Activated naive CD4-positive, alpha-beta T cell treated with anti-CD3 and anti-CD28 coated beads for 36 hours (primary cell): Measurements from ENCODE around the gene ABHD16A. TPM values are rescaled to one million over a fixed set of nuclear protein-coding genes. Genes with fewer than 3 reads are reported as not detected.
A peak's percentile ranks its signal among the peaks of the same experiment; 100 is the strongest.
"Not testable (repeated sequence)": the region's sequence is repeated elsewhere in the genome, so short reads cannot be mapped to it uniquely, and the experiment has no call there.

Source experiments
- CTCF ChIA-PET: fragments of 350-600 bp; sonication (Branson Sonifier 250); formaldehyde crosslinking; loops from one replicate; lab custom pipeline; 2021; ENCODE audit warnings: antibody characterized with exemption; lab: Charles Lee
- DNase-seq: peaks from one replicate; pipeline ENCODE4 v3.0.0-alpha.2; 2020
- H3K27ac Mint-ChIP-seq: one replicate; pipeline ENCODE4 v1.8.0; 2021; ENCODE audit warnings: mild to moderate bottlenecking, mixed read lengths
- H3K27me3 Mint-ChIP-seq: one replicate; pipeline ENCODE4 v1.8.0; 2021; ENCODE audit warnings: low read depth, mixed read lengths
- H3K36me3 Mint-ChIP-seq: one replicate; pipeline ENCODE4 v1.8.0; 2021; ENCODE audit warnings: low read depth, mixed read lengths
- H3K4me1 Mint-ChIP-seq: one replicate; pipeline ENCODE4 v1.8.0; 2021; ENCODE audit warnings: low read depth, mixed read lengths
- H3K4me3 Mint-ChIP-seq: one replicate; pipeline ENCODE4 v1.8.0; 2021; ENCODE audit warnings: mild to moderate bottlenecking, moderate library complexity, mixed read lengths
- H3K9me3 Mint-ChIP-seq: one replicate; pipeline ENCODE4 v1.8.0; 2021; ENCODE audit warnings: mixed read lengths
- intact Hi-C: fragments of 100-400 bp; cut with micrococcal nuclease; formaldehyde crosslinking; loops from one replicate; pipeline ENCODE4 v1.15.1; 2023
- total RNA-seq, 2 experiments: library from RNA; stranded (reverse); gene quantifications; one replicate each; pipeline ENCODE4 v1.2.3, GENCODE V29; 2021

The ABHD16A gene
- total RNA-seq, 2 experiments from 2014 or later, result 19.9 to 22.5 TPM

DNA sequence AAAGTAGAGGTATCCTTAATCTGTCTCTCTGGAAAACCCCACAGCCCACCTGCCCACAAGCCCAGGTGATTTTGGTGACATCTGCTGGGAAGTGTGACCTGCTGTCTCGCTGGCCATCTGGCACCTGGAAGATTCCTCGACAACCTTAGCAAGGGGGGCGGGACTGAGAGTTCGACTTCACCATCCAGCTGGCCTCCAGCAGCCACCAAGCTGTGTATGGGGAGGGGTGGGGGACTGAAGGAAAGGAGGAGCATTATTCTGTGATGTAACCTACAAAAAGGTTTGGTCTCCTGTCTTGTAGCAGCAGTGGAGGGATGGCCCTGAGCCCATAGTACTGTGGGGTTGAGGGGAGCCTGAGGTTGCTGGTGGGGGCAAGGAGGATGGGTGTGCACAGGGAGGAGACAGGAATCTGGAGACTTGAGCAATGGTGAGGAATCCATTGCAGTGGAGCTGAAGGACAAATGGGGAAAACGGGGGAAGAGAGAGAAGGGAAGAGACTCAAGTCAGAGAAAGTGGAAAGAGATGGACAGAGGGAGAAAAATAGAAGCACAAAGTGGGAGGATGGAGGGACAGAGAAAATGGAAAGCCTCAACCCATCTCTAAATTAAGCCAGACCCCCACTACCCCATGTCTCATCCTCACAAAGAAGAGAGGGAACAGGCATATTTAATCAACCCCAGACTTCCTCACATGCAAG, 7.5 kb upstream of the ABHD16A start:
- Mint-ChIP-seq H3K27me3 (no peaks in the 10 kb centered on the region), H3K4me3 (no peak overlapping the region), H3K9me3 (no peaks in the 10 kb centered on the region), H3K36me3 (no peaks in the 10 kb centered on the region), H3K4me1 (peaks cover 8% of the 10 kb centered on the region), H3K27ac (no peak overlapping the region)
- intact Hi-C loops, result no loop called here
- no peak for DNase-seq
- CTCF ChIA-PET, result interaction anchor here (0.6 to 1.1 kb wide), 4 partner anchors 19 to 1653 kb away, joined by 3 to 4 read pairs (median 3); no protein-coding TSS in a partner anchor

GRCh38 chr6:31709157-31709556, 6.0 kb upstream of the ABHD16A start:
- H3K9me3 Mint-ChIP-seq, DNase-seq, H3K4me1 Mint-ChIP-seq, H3K27ac Mint-ChIP-seq, H3K36me3 Mint-ChIP-seq, intact Hi-C loops, H3K4me3 Mint-ChIP-seq, H3K27me3 Mint-ChIP-seq: not testable (repeated sequence)
- CTCF ChIA-PET, result interaction anchor here (0.6 kb wide), 1 partner anchor 243 kb away, joined by 3 read pairs; no protein-coding TSS in a partner anchor

DNA sequence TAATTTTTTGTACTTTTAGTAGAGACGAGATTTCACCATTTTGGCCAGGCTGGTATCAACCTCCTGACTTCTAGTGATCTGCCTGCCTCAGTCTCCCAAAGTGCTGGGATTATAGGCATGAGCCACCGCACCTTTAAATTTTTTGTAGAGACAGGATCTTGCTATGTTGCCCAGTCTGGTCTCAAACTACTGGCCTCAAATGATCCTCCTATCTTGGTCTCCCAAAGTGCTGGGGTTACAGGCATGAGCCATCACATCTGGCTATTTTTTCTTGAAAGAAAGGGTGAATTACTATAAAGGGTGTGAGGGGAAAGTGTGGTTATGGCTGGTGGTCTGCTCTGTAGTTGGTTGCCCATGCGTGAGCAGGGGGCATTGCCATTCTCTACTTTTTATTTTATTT, 5.1 kb upstream of the ABHD16A start:
- H3K27ac Mint-ChIP-seq, result no peak overlapping the region
- no peak for DNase-seq
- no peak overlapping the region for H3K4me3 Mint-ChIP-seq
- H3K9me3 Mint-ChIP-seq, result no peaks in the 10 kb centered on the region
- CTCF ChIA-PET, result no interaction called here
- H3K27me3 Mint-ChIP-seq, result no peaks in the 10 kb centered on the region
- peaks cover 8% of the 10 kb centered on the region for H3K4me1 Mint-ChIP-seq
- intact Hi-C loops, result no loop called here
- no peaks in the 10 kb centered on the region for H3K36me3 Mint-ChIP-seq

DNA sequence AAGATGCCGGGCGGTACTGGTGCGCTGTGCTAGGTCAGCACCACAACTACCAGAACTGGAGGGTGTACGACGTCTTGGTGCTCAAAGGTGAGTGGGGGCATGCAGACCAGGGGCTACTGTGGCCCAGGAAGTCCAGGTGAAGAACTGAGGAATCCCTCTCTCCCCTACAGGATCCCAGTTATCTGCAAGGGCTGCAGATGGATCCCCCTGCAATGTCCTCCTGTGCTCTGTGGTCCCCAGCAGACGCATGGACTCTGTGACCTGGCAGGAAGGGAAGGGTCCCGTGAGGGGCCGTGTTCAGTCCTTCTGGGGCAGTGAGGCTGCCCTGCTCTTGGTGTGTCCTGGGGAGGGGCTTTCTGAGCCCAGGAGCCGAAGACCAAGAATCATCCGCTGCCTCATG, 4.6 kb upstream of the ABHD16A start:
- CTCF ChIA-PET, result no interaction called here

DNA sequence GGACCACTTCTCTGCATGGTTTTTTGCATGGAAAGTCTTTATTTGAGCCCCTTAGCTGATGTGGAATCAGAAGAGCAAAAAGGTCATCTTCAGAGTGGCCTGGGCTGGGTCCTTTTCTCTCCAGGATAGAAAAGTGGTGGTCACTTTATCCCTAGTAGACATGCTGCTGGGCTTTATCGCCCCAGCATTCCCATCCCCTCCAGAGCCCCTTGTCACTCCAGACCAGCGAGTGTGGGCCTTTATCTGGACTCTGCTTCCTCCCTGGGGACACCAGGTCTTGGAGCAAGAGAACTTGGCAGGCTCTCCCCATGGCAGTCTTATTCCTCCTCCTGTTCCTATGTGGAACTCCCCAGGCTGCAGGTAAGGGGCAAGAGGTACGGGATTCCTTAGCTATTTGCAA, 3.5 kb upstream of the ABHD16A start, which contains the start of gene LY6G6F:
Gene LY6G6F, plus strand, starts transcription at position 268 of the 400 bp plus-strand sequence. Its CDS starts 41 bp downstream, at position 309.
- Mint-ChIP-seq H3K27me3 (no peaks in the 10 kb centered on the region), H3K36me3 (peaks cover 5% of the 10 kb centered on the region), H3K27ac (no peak within 1 kb of the TSS), H3K4me1 (peaks cover 16% of the 10 kb centered on the region), H3K4me3 (no peak within 1 kb of the TSS), H3K9me3 (no peaks in the 10 kb centered on the region)
- no peak for DNase-seq
- intact Hi-C loops, result no loop called here
- CTCF ChIA-PET, result interaction anchor here (1.1 kb wide), 1 partner anchor 32 kb away, joined by 3 read pairs; no protein-coding TSS in a partner anchor

More for the DNA sequence above, 4.6 kb upstream of the ABHD16A start:
- H3K4me1 Mint-ChIP-seq, result peaks cover 8% of the 10 kb centered on the region
- no peaks in the 10 kb centered on the region for H3K36me3 Mint-ChIP-seq
- intact Hi-C loops, result no loop called here
- no peak for DNase-seq
- no peaks in the 10 kb centered on the region for H3K9me3 Mint-ChIP-seq
- no peak overlapping the region for H3K27ac Mint-ChIP-seq
- H3K27me3 Mint-ChIP-seq, result no peaks in the 10 kb centered on the region
- no peak overlapping the region for H3K4me3 Mint-ChIP-seq

GRCh38 chr6:31705931-31706330, 2.8 kb upstream of the ABHD16A start:
- CTCF ChIA-PET, result interaction anchor here (1.1 kb wide), 1 partner anchor 33 kb away, joined by 3 read pairs; no protein-coding TSS in a partner anchor

DNA sequence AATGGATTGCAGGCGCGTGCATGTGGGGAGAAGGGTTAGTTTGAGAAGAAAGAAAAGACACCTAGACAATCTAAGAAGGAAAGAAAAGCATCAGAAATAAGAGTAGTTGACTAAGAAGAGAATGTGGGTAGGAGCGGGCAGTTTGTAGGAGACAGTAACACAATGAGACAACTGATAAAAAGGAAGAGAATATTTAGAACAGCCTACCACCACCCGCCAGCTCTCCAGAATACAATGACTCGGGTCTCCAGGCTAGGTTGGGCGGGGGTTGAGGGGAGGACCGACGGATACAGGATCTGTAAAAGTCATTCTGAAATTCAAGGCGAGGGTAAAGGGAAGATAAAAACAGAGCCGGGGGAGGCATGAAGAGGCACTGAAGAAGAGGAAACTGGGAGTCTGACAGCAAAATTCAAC, 712 bp downstream of the ABHD16A start:
- H3K36me3 Mint-ChIP-seq, result peaks cover 10% of the 10 kb centered on the region
- DNase-seq, result peak; percentile 72
- H3K4me1 Mint-ChIP-seq, result peaks cover 26% of the 10 kb centered on the region
- H3K4me3 Mint-ChIP-seq, result peak overlapping the region; percentile 99
- H3K27ac Mint-ChIP-seq, result peak overlapping the region; percentile 97
- intact Hi-C loops, result no loop called here
- H3K27me3 Mint-ChIP-seq, result no peaks in the 10 kb centered on the region
- CTCF ChIA-PET, result interaction anchor here (1.1 kb wide), 1 partner anchor 128 kb away, joined by 4 read pairs; no protein-coding TSS in a partner anchor
- H3K9me3 Mint-ChIP-seq, result no peaks in the 10 kb centered on the region

More at GRCh38 chr6:31705931-31706330, 2.8 kb upstream of the ABHD16A start:
- H3K27me3 Mint-ChIP-seq, result no peaks in the 10 kb centered on the region
- H3K27ac Mint-ChIP-seq, result no peak overlapping the region
- H3K36me3 Mint-ChIP-seq, result peaks cover 5% of the 10 kb centered on the region
- no peak overlapping the region for H3K4me3 Mint-ChIP-seq
- peaks cover 18% of the 10 kb centered on the region for H3K4me1 Mint-ChIP-seq
- no peak for DNase-seq
- H3K9me3 Mint-ChIP-seq, result no peaks in the 10 kb centered on the region
- intact Hi-C loops, result no loop called here

DNA sequence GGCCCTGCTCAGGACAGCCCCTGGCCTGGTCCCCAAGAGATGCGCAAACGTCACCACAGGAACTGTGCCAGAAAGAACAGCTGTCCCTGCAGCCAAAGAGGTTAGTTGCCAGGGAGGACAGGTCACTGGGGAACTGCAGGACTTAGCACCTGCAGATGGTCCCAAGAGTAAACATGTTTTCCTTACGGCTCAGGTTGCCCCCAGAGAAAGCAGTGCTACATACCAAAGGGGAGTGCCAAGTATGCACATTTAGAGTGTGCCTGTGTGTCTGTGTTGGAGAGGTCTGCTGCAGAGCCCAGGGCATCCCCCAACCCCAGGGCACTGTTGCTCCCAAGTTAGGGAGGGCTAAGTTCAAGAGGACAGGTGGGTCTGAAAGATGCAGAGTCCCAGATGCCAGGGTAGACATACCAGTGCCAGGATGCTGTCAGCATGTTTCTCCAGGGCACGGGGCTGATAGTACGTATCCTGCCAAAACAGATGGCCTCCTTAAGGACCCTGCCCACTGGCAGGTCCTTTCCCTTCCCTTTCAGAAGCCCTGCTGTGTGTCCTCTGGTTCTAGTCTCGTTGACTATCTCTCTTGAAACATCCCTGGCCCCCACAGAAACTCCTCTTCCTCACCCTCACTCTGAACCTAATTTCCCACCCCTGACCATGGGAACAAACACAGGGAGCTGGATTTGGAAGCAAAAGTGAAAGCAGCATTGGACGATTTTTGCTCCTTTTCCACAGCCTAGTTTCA, 1.3 kb downstream of the ABHD16A start:
- Mint-ChIP-seq H3K4me3 (peak overlapping the region; percentile 99), H3K27ac (peak overlapping the region; percentile 97), H3K36me3 (peaks cover 13% of the 10 kb centered on the region), H3K9me3 (no peaks in the 10 kb centered on the region), H3K4me1 (peaks cover 28% of the 10 kb centered on the region), H3K27me3 (no peaks in the 10 kb centered on the region)
- CTCF ChIA-PET, result no interaction called here
- intact Hi-C loops, result no loop called here
- peak; percentile 7 for DNase-seq

DNA sequence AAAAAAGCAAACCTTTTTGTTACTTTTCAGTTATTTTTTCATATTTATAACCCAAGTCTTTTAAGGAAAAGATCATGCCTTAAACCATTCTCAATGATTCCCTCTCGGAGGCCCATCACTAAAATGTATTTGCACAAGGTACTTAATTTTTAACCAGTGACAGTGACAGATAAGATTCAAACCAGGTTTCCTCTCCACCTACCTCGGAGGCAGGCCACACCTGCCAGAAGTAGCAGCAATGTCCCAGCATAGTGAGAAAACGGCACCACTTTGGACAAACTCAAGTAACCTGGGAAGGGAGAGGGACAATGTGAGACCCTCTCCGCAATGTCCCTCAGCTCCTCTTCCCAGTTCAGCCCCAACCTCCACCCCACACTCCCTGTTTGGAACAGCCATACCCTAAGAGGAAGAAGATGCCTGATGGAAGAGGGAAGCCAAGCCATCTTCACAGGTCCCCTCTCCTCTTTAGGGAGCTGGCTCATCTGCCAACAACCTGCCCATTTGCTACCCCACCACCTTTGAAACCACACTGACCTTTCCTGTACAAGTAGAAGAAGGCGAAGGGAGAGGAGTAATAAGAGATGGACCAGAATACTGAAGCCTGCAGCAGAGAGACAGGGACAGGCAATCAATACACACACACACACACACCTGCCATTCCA, 2.3 kb downstream of the ABHD16A start:
- Mint-ChIP-seq H3K4me3 (no peak overlapping the region), H3K27me3 (no peaks in the 10 kb centered on the region), H3K4me1 (peaks cover 28% of the 10 kb centered on the region), H3K27ac (no peak overlapping the region), H3K9me3 (no peaks in the 10 kb centered on the region), H3K36me3 (peaks cover 18% of the 10 kb centered on the region)
- DNase-seq, result no peak
- intact Hi-C loops, result no loop called here
- CTCF ChIA-PET, result no interaction called here

GRCh38 chr6:31697555-31697954, 5.6 kb downstream of the ABHD16A start:
- no peaks in the 10 kb centered on the region for H3K9me3 Mint-ChIP-seq
- peaks cover 19% of the 10 kb centered on the region for H3K36me3 Mint-ChIP-seq
- intact Hi-C loops, result no loop called here
- peak overlapping the region; percentile 70 for H3K27ac Mint-ChIP-seq
- DNase-seq, result peak; percentile 32
- CTCF ChIA-PET, result no interaction called here
- H3K4me1 Mint-ChIP-seq, result peaks cover 25% of the 10 kb centered on the region
- H3K27me3 Mint-ChIP-seq, result no peaks in the 10 kb centered on the region
- no peak overlapping the region for H3K4me3 Mint-ChIP-seq

GRCh38 chr6:31693535-31693934, 9.6 kb downstream of the ABHD16A start:
- Mint-ChIP-seq H3K4me3 (no peak overlapping the region), H3K27me3 (no peaks in the 10 kb centered on the region), H3K36me3 (peaks cover 20% of the 10 kb centered on the region), H3K27ac (no peak overlapping the region), H3K9me3 (no peaks in the 10 kb centered on the region), H3K4me1 (peaks cover 12% of the 10 kb centered on the region)
- CTCF ChIA-PET, result interaction anchor here (2.3 kb wide), 1 partner anchor 12 kb away, joined by 6 read pairs; the partner anchor contains the start of gene LY6G5C
- intact Hi-C loops, result no loop called here
- DNase-seq, result no peak

GRCh38 chr6:31692886-31693285, 10.2 kb downstream of the ABHD16A start:
- peaks cover 10% of the 10 kb centered on the region for H3K4me1 Mint-ChIP-seq
- H3K36me3 Mint-ChIP-seq, result peaks cover 19% of the 10 kb centered on the region
- H3K4me3 Mint-ChIP-seq, result no peak overlapping the region
- CTCF ChIA-PET, result no interaction called here
- H3K9me3 Mint-ChIP-seq, result no peaks in the 10 kb centered on the region
- H3K27me3 Mint-ChIP-seq, result no peaks in the 10 kb centered on the region
- H3K27ac Mint-ChIP-seq, result no peak overlapping the region
- intact Hi-C loops, result no loop called here
- DNase-seq, result no peak
